Measurements from ENCODE around the gene FBXL17. TPM values are rescaled to one million over a fixed set of nuclear protein-coding genes. Genes with fewer than 3 reads are reported as not detected.

The FBXL17 gene
- total RNA-seq, 1 experiment from 2014 or later = 8.8 TPM

DNA sequence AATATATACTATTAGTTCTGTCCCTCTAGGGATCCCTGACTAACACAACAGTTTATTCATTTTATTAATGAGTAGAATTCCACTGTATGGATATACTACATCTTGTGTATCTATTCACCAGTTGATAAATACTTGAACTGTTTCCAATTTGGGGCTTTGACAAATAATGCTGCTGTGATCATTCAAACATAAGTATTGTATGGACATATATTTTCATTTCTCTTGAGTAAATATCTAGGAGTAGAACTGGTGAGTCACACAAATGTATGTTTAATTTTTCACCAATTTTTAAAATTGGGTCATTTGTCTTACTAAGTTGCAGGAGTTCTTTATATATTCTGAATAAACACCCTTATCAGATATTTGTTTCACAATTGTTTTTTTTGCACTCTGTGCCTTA, 149.1 kb downstream of the FBXL17 start:
- no peaks in the 10 kb centered on the region for H3K9me2 ChIP-seq (replicated peaks; ENCODE audit: low read length)
- H3K4me1 ChIP-seq (ENCODE audit: insufficient read depth, low read length) = peaks cover 10% of the 10 kb centered on the region
- TF ChIP-seq, protein P1, sequence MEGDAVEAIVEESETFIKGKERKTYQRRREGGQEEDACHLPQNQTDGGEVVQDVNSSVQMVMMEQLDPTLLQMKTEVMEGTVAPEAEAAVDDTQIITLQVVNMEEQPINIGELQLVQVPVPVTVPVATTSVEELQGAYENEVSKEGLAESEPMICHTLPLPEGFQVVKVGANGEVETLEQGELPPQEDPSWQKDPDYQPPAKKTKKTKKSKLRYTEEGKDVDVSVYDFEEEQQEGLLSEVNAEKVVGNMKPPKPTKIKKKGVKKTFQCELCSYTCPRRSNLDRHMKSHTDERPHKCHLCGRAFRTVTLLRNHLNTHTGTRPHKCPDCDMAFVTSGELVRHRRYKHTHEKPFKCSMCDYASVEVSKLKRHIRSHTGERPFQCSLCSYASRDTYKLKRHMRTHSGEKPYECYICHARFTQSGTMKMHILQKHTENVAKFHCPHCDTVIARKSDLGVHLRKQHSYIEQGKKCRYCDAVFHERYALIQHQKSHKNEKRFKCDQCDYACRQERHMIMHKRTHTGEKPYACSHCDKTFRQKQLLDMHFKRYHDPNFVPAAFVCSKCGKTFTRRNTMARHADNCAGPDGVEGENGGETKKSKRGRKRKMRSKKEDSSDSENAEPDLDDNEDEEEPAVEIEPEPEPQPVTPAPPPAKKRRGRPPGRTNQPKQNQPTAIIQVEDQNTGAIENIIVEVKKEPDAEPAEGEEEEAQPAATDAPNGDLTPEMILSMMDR (conservative IDR thresholded peaks at IDR 0.05; ENCODE audit: low read depth, low read length) = no peak
- TF ChIP-seq EZH2phosphoT487 (IDR thresholded peaks at IDR 0.05; ENCODE audit: borderline replicate concordance, low read length) (no peak), EZH2 (IDR thresholded peaks at IDR 0.05; ENCODE audit: low read length, unreplicated experiment) (no peak)
- DNase-seq (peak; percentile 73), ATAC-seq (peak; percentile 75)
- no peaks in the 10 kb centered on the region for H4K20me1 ChIP-seq (ENCODE audit: low read length)
- no peaks in the 10 kb centered on the region for H3K27me3 ChIP-seq (ENCODE audit: low read length)
- H3K4me2 ChIP-seq (ENCODE audit: low read length) = peak overlapping the region; percentile 16
- ChIA-PET POLR2A (ENCODE audit: unreplicated experiment) (no interaction called here), CTCF (no interaction called here)
- H3F3A ChIP-seq (ENCODE audit: low read length, unreplicated experiment) = no peaks in the 10 kb centered on the region
- no peak overlapping the region for H2AFZ ChIP-seq (ENCODE audit: low read length)
- no TSS peak for BruUV-seq (replicated peaks)
- no peak overlapping the region for H3K4me3 ChIP-seq (ENCODE audit: low read length)
- H3K79me2 ChIP-seq (ENCODE audit: low read length) = no peaks in the 10 kb centered on the region
- no peaks in the 10 kb centered on the region for H3K9me3 ChIP-seq (ENCODE audit: low read length)
- H3K9ac ChIP-seq (ENCODE audit: low read length) = no peak overlapping the region
- H3K36me3 ChIP-seq (ENCODE audit: low read depth, low read length) = no peaks in the 10 kb centered on the region
- no peak overlapping the region for H3K27ac ChIP-seq (ENCODE audit: low read length)
- intact Hi-C loops (cut with micrococcal nuclease) = no loop called here

- no TSS peak for BruUV-seq (replicated peaks)
- POLR2A ChIA-PET (ENCODE audit: unreplicated experiment) = interaction anchor here (0.5 kb wide), 1 partner anchor 34 kb away, joined by 3 read pairs; no protein-coding TSS in a partner anchor
- CTCF ChIA-PET = no interaction called here
Measured at GRCh38 chr5:108222011-108222410, 159.9 kb downstream of the FBXL17 start.

GRCh38 chr5:108220834-108221233, 161.1 kb downstream of the FBXL17 start:
- intact Hi-C loops (cut with micrococcal nuclease) = no loop called here
- BruUV-seq (replicated peaks) = no TSS peak
- no peak overlapping the region for H3K4me2 ChIP-seq (ENCODE audit: low read length)
- peaks cover 9% of the 10 kb centered on the region for H3K4me1 ChIP-seq (ENCODE audit: insufficient read depth, low read length)
- no peak for ATAC-seq
- no peaks in the 10 kb centered on the region for H3K9me3 ChIP-seq (ENCODE audit: low read length)
- H4K20me1 ChIP-seq (ENCODE audit: low read length) = no peaks in the 10 kb centered on the region
- no peak overlapping the region for H2AFZ ChIP-seq (ENCODE audit: low read length)
- no peaks in the 10 kb centered on the region for H3K9me2 ChIP-seq (replicated peaks; ENCODE audit: low read length)
- TF ChIP-seq EZH2 (IDR thresholded peaks at IDR 0.05; ENCODE audit: low read length, unreplicated experiment) (no peak), EZH2phosphoT487 (IDR thresholded peaks at IDR 0.05; ENCODE audit: borderline replicate concordance, low read length) (no peak)
- TF ChIP-seq, protein P1 (conservative IDR thresholded peaks at IDR 0.05; ENCODE audit: low read depth, low read length) = no peak
- no peaks in the 10 kb centered on the region for H3F3A ChIP-seq (ENCODE audit: low read length, unreplicated experiment)
- no peak overlapping the region for H3K27ac ChIP-seq (ENCODE audit: low read length)
- no peak for DNase-seq
- no peak overlapping the region for H3K4me3 ChIP-seq (ENCODE audit: low read length)
- no peaks in the 10 kb centered on the region for H3K36me3 ChIP-seq (ENCODE audit: low read depth, low read length)
- no peaks in the 10 kb centered on the region for H3K27me3 ChIP-seq (ENCODE audit: low read length)
- CTCF ChIA-PET = no interaction called here
- no peak overlapping the region for H3K9ac ChIP-seq (ENCODE audit: low read length)
- POLR2A ChIA-PET (ENCODE audit: unreplicated experiment) = no interaction called here
- no peaks in the 10 kb centered on the region for H3K79me2 ChIP-seq (ENCODE audit: low read length)

More at GRCh38 chr5:108222011-108222410, 159.9 kb downstream of the FBXL17 start:
- Histone ChIP-seq H2AFZ (ENCODE audit: low read length) (no peak overlapping the region), H4K20me1 (ENCODE audit: low read length) (no peaks in the 10 kb centered on the region), H3F3A (ENCODE audit: low read length, unreplicated experiment) (no peaks in the 10 kb centered on the region), H3K36me3 (ENCODE audit: low read depth, low read length) (no peaks in the 10 kb centered on the region), H3K27ac (ENCODE audit: low read length) (no peak overlapping the region), H3K9me3 (ENCODE audit: low read length) (no peaks in the 10 kb centered on the region), H3K79me2 (ENCODE audit: low read length) (no peaks in the 10 kb centered on the region), H3K9ac (ENCODE audit: low read length) (no peak overlapping the region), H3K27me3 (ENCODE audit: low read length) (no peaks in the 10 kb centered on the region), H3K4me1 (ENCODE audit: insufficient read depth, low read length) (peaks cover 4% of the 10 kb centered on the region), H3K4me3 (ENCODE audit: low read length) (no peak overlapping the region), H3K4me2 (ENCODE audit: low read length) (no peak overlapping the region), H3K9me2 (replicated peaks; ENCODE audit: low read length) (no peaks in the 10 kb centered on the region)
- TF ChIP-seq, protein P1 (conservative IDR thresholded peaks at IDR 0.05; ENCODE audit: low read depth, low read length) = no peak
- TF ChIP-seq EZH2phosphoT487 (IDR thresholded peaks at IDR 0.05; ENCODE audit: borderline replicate concordance, low read length) = no peak
- TF ChIP-seq EZH2 (IDR thresholded peaks at IDR 0.05; ENCODE audit: low read length, unreplicated experiment) = no peak
- no peak for ATAC-seq
- DNase-seq = no peak
- intact Hi-C loops (cut with micrococcal nuclease) = no loop called here
